Omental fat pad (tissue), 4 donors: Measurements from ENCODE around the gene NAT16. TPM values are rescaled to one million over a fixed set of nuclear protein-coding genes. Genes with fewer than 3 reads are reported as not detected.
"Not testable (repeated sequence)": the region's sequence is repeated elsewhere in the genome, so short reads cannot be mapped to it uniquely, and the experiment has no call there.

ENCODE experiments used
- ATAC-seq: fragments of 150-250 bp; one replicate; pipeline ENCODE4 v1.9.1; 2016; ENCODE audit warnings: mild to moderate bottlenecking, moderate library complexity; ENCODE audit not compliant: low FRiP score
- DNase-seq: peaks from one replicate; pipeline ENCODE4 v3.0.0-alpha.2; 2019; ENCODE audit warnings: low spot score
- CTCF ChIP-seq, 3 donors: fragments of 450-650 bp; IDR thresholded peaks; one replicate each; pipeline ENCODE4 v1.5.1; 2016 to 2017; ENCODE audit warnings: antibody characterized with exemption in 3 of 3, mild to moderate bottlenecking in 3 of 3, moderate library complexity in 2 of 3
- small RNA-seq: library from RNA; depleted of rRNA; stranded (forward); fragments of <200 nt; gene quantifications from one replicate; pipeline ENCODE3, GENCODE V24; 2016
- total RNA-seq, 4 donors: library from RNA; depleted of rRNA; stranded (reverse); fragments of >200 nt; gene quantifications; one replicate each; pipeline ENCODE4 v1.1.0, GENCODE V29; 2016

Gene NAT16
- total RNA-seq, 4 donors from 2014 or later = 0.09 TPM; not detected in 3

- no peak for ATAC-seq
- no peak for TF ChIP-seq CTCF (IDR thresholded peaks at IDR 0.05)
- no peak for DNase-seq
Observed at GRCh38 chr7:101122933-101123702, 57.0 kb downstream of the NAT16 start.

- ATAC-seq (peak; percentile 81), DNase-seq (peak; percentile 67)
- TF ChIP-seq CTCF (IDR thresholded peaks at IDR 0.05) = no peak
Observed at GRCh38 chr7:101121991-101122932, 57.8 kb downstream of the NAT16 start.

DNA sequence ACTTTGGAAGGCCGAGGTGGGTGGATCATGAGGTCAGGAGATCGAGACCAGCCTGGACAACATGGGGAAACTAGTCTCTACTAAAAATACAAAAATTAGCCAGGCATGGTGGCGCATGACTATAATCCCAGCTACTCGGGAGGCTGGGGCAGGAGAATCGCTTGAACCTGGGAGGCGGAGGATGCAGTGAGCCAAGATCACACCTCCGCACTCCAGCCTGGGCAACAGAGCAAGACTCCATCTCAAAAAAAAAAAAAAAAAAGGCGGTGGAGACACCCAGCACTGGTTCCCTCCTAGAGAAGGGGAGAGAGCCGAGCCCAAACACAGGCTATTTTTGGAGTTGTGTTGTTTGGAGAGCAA is 58.5 kb downstream of the NAT16 start:
- not testable (repeated sequence) for DNase-seq, ATAC-seq

Small RNA genes lying within 50 kb of the gene (small RNA-seq; reads per million reads assigned to genes)
- not detected for gene MIR4653

Other genes with a start within 250 kb of the NAT16 start
- 1 to 10 TPM in 1 of 4 donors, under 1 TPM in 3; 0.09 to 1.1 (median 0.24) TPM for gene MUC3A, start 230.8 kb downstream of the NAT16 start, total RNA-seq
- gene MUC12, start 210.7 kb downstream of the NAT16 start, total RNA-seq = 1 to 10 TPM in 1 of 4 donors, not detected in 3; 2.4 TPM
- not detected for gene MUC17, start 160.2 kb downstream of the NAT16 start, total RNA-seq
- gene TRIM56, start 94.8 kb downstream of the NAT16 start, total RNA-seq = 10 to 100 TPM; 14.1 to 41.1 (median 20.9) TPM
- gene SERPINE1, start 53.2 kb downstream of the NAT16 start, total RNA-seq = 100 to 1,000 TPM in 2 of 4 donors, 10 to 100 TPM in 2; 36.4 to 861 (median 118) TPM
- gene AP1S1, start 25.8 kb downstream of the NAT16 start, total RNA-seq = 10 to 100 TPM; 30.7 to 52.3 (median 36.4) TPM
- under 1 TPM in 1 of 4 donors, not detected in 3; 0.60 TPM for gene VGF, start 14.7 kb downstream of the NAT16 start, total RNA-seq
- not detected for gene MOGAT3, start 20.7 kb upstream of the NAT16 start, total RNA-seq
- gene PLOD3, start 37.3 kb upstream of the NAT16 start, total RNA-seq = 10 to 100 TPM; 41.1 to 68.5 (median 51.6) TPM
- gene ZNHIT1, start 37.9 kb upstream of the NAT16 start, total RNA-seq = 100 to 1,000 TPM in 1 of 4 donors, 10 to 100 TPM in 3; 54.6 to 113 (median 77.1) TPM
- gene CLDN15, start 57.5 kb upstream of the NAT16 start, total RNA-seq = 100 to 1,000 TPM in 1 of 4 donors, 10 to 100 TPM in 3; 43.3 to 280 (median 60.5) TPM
- gene FIS1, start 64.8 kb upstream of the NAT16 start, total RNA-seq = 100 to 1,000 TPM; 243 to 384 (median 344) TPM
- gene IFT22, start 141.5 kb upstream of the NAT16 start, total RNA-seq = 10 to 100 TPM in 2 of 4 donors, 1 to 10 TPM in 2; 8.4 to 21.4 (median 12.6) TPM
- gene COL26A1, start 182.6 kb upstream of the NAT16 start, total RNA-seq = under 1 TPM in 1 of 4 donors, not detected in 3; 0.37 TPM